PFSK-1 (cell line): Measurements from ENCODE around the gene GFOD1.

Source experiments
- FOXP2 ChIP-seq: optimal IDR thresholded peaks from 2 replicates; pipeline ENCODE3; 2011; ENCODE audit warnings: borderline replicate concordance, control low read depth, inconsistent platforms; ENCODE audit not compliant: insufficient read depth; ENCODE audit errors: extremely low read length, extremely low read depth
- POLR2AphosphoS5 ChIP-seq: IDR thresholded peaks from 2 replicates; pipeline ENCODE4 v1.6.1; 2012; ENCODE audit warnings: low read depth, mild to moderate bottlenecking, control low read depth, low read length, moderate library complexity
- REST ChIP-seq, 2 experiments: IDR thresholded peaks; 2 replicates each; pipeline versions ENCODE4 v1.6.1 to v1.8.0; 2011 to 2012; ENCODE audit warnings: low read depth in 2 of 2, low read length in 2 of 2, control low read depth in 1 of 2, inconsistent platforms in 1 of 2, mild to moderate bottlenecking in 1 of 2, moderate library complexity in 1 of 2; ENCODE audit not compliant: insufficient read depth in 1 of 2
- SIN3A ChIP-seq: IDR thresholded peaks from 2 replicates; pipeline ENCODE4 v1.6.1; 2012; ENCODE audit warnings: mild to moderate bottlenecking, low read length, moderate library complexity, borderline replicate concordance; ENCODE audit not compliant: insufficient read depth
- TAF1 ChIP-seq: IDR thresholded peaks from 2 replicates; pipeline ENCODE4 v1.6.1; 2012; ENCODE audit warnings: low read length, control low read depth, borderline replicate concordance; ENCODE audit not compliant: insufficient read depth

GRCh38 chr6:13373488-13373886, 113.9 kb downstream of the GFOD1 start:
- TF ChIP-seq TAF1 = no peak
- no peak for TF ChIP-seq POLR2AphosphoS5
- no peak for TF ChIP-seq REST (IDR thresholded peaks at IDR 0.05; ENCODE audit: insufficient read depth in 1 of 2, low read depth in 2 of 2, low read length in 2 of 2)
- TF ChIP-seq SIN3A = no peak
- no peak for TF ChIP-seq FOXP2
